ENCODE results near the gene DYNLT1. TPM values are rescaled to one million over a fixed set of nuclear protein-coding genes. Genes with fewer than 3 reads are reported as not detected.

Gene DYNLT1
- polyA plus RNA-seq, 2 of the 4 experiments (the other 2 are of a cell fraction), result 130 to 174 TPM

DNA sequence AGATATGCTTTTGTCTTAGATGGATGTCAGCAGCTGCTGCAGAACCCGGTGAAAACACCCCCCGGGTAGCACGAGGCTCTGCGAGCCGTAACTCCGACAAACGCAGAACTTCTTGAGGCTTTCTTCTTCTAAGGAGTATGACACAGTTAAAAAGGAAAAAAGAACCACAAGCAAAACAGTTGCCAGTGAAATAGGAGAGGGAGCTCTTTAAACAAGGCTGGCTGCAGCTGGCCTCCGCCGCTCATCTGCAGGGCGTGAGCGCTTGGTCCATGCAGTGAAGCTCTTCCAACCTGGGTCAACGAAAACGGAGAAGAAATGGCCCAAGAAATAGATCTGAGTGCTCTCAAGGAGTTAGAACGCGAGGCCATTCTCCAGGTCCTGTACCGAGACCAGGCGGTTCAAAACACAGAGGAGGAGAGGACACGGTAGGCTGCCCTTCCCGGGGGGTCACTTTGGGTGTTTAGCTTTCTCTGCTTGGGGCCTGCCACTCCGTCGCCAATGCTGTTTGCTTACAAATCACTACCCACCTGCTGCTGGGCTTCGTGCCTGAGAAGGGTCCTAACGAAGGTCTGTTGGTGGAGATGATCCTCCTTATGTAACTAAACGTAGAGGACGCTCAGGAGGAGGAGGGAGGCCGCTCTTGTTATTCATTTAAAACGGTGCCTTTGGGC is 18.5 kb upstream of the DYNLT1 start:
- FAIRE-seq (no peak), DNase-seq (ENCODE audit: low read depth in 1 of 2, low spot score in 1 of 2) (no peak), ATAC-seq (no peak)
- Histone ChIP-seq H3K9me3 (no peaks in the 10 kb centered on the region), H3K27ac (no peak overlapping the region), H3K4me2 (no peak overlapping the region), H3K4me1 (no peaks in the 10 kb centered on the region), H3K4me3 (no peak overlapping the region)
- CTCF ChIA-PET, result interaction anchor here (1.2 kb wide), 1 partner anchor 12 kb away, joined by 3 read pairs; no protein-coding TSS in a partner anchor
- TF ChIP-seq, protein P1, sequence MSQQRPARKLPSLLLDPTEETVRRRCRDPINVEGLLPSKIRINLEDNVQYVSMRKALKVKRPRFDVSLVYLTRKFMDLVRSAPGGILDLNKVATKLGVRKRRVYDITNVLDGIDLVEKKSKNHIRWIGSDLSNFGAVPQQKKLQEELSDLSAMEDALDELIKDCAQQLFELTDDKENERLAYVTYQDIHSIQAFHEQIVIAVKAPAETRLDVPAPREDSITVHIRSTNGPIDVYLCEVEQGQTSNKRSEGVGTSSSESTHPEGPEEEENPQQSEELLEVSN (IDR thresholded peaks at IDR 0.05; ENCODE audit: borderline replicate concordance, low read depth), result no peak
- TF ChIP-seq PHF8 (IDR thresholded peaks at IDR 0.05; ENCODE audit: borderline replicate concordance, low read depth), result no peak
- no peak for TF ChIP-seq RAD21 (conservative IDR thresholded peaks at IDR 0.05 in 1 of 2, IDR thresholded peaks at IDR 0.05 in 1 of 2)
- TF ChIP-seq CBX2 (IDR thresholded peaks at IDR 0.05; ENCODE audit: borderline replicate concordance, low read depth), result no peak
- TF ChIP-seq FOXS1 (CRISPR knock-in tag; IDR thresholded peaks at IDR 0.05), result no peak
- no peak for TF ChIP-seq MAFK (IDR thresholded peaks at IDR 0.05; ENCODE audit: partially characterized antibody)
- 79% methylated on average over 27 of the region's 27 CpGs for WGBS (ENCODE audit: missing lambda C conversion rate)
- POLR2A ChIA-PET, result no interaction called here

DNA sequence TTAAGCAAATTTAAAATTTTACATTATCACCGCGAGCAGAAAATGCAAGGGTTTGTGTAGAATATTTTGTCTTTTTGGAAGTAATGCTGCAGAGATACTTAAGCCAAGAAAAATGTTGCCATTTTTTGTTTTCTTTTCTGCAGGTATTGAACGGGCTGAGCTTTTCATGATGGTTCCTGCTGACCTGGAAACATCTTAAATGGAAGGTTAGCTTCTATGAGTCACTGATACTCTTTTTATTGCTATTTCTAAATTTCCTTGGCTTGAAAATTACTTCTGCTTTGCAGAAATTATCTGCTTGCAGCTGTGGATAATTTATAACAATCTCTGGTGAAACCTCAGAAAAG is 18.0 kb upstream of the DYNLT1 start:
- FAIRE-seq, result no peak
- no peak overlapping the region for H3K4me2 ChIP-seq
- TF ChIP-seq HOXB5 (CRISPR knock-in tag; IDR thresholded peaks at IDR 0.05) (no peak), SREBF2 (IDR thresholded peaks at IDR 0.05) (no peak), HOXB13 (CRISPR knock-in tag; IDR thresholded peaks at IDR 0.05; ENCODE audit: low read depth) (no peak), HDAC2 (IDR thresholded peaks at IDR 0.05) (no peak), ZNF302 (CRISPR knock-in tag; IDR thresholded peaks at IDR 0.05) (no peak), FOXS1 (CRISPR knock-in tag; IDR thresholded peaks at IDR 0.05) (no peak), EHMT2 (IDR thresholded peaks at IDR 0.05; ENCODE audit: low read depth) (no peak)
- TF ChIP-seq, protein P2, sequence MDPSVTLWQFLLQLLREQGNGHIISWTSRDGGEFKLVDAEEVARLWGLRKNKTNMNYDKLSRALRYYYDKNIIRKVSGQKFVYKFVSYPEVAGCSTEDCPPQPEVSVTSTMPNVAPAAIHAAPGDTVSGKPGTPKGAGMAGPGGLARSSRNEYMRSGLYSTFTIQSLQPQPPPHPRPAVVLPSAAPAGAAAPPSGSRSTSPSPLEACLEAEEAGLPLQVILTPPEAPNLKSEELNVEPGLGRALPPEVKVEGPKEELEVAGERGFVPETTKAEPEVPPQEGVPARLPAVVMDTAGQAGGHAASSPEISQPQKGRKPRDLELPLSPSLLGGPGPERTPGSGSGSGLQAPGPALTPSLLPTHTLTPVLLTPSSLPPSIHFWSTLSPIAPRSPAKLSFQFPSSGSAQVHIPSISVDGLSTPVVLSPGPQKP (IDR thresholded peaks at IDR 0.05; ENCODE audit: low read depth, low read length), result no peak
- TF ChIP-seq, protein P3, sequence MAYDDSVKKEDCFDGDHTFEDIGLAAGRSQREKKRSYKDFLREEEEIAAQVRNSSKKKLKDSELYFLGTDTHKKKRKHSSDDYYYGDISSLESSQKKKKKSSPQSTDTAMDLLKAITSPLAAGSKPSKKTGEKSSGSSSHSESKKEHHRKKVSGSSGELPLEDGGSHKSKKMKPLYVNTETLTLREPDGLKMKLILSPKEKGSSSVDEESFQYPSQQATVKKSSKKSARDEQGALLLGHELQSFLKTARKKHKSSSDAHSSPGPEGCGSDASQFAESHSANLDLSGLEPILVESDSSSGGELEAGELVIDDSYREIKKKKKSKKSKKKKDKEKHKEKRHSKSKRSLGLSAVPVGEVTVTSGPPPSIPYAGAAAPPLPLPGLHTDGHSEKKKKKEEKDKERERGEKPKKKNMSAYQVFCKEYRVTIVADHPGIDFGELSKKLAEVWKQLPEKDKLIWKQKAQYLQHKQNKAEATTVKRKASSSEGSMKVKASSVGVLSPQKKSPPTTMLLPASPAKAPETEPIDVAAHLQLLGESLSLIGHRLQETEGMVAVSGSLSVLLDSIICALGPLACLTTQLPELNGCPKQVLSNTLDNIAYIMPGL (CRISPR knock-in tag; IDR thresholded peaks at IDR 0.05; ENCODE audit: borderline replicate concordance), result no peak
- DNase-seq (ENCODE audit: low read depth in 1 of 2, low spot score in 1 of 2), result no peak
- no peak overlapping the region for H3K4me3 ChIP-seq
- no peaks in the 10 kb centered on the region for H3K9me3 ChIP-seq
- 61% methylated on average over 3 of the region's 3 CpGs for WGBS (ENCODE audit: missing lambda C conversion rate)
- H3K4me1 ChIP-seq, result peaks cover under 1% of the 10 kb centered on the region; the same call in 2 of the 3 replicates
- CTCF ChIA-PET, result interaction anchor here (1.2 kb wide), 1 partner anchor 12 kb away, joined by 3 read pairs; no protein-coding TSS in a partner anchor
- no peak overlapping the region for H3K27ac ChIP-seq
- ATAC-seq, result no peak
- POLR2A ChIA-PET, result no interaction called here

DNA sequence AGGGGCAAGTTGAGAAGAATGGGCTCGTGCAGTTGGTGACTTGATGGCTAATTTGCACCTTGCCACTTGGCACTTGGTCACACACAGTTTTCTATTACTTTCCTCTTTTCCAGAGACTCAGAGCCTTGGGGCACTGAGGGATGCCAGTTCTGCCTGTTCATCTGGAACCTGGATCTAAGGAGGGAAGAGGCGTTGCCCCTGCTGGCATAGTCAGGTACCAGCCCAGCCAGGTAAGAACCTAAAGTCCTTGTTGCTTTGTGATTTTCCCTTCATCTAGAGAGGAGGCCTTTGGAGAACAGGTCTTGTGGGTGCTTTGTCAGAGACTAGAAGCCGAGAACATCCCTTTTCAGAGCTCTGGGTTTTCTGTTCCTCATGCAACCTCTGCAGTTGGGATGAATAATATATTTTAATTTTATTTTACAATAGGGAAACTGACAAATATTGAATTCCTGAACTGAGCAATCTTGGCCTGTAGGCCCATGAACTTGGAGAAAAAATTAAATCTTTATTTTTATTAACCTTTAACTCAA is 16.7 kb upstream of the DYNLT1 start:
- TF ChIP-seq NFE2L2 (conservative IDR thresholded peaks at IDR 0.05; ENCODE audit: low read length) (no peak), ZC3H11A (IDR thresholded peaks at IDR 0.05) (no peak), EHMT2 (IDR thresholded peaks at IDR 0.05; ENCODE audit: low read depth) (no peak), RARB (CRISPR knock-in tag; IDR thresholded peaks at IDR 0.05) (no peak)
- TF ChIP-seq, protein P4, sequence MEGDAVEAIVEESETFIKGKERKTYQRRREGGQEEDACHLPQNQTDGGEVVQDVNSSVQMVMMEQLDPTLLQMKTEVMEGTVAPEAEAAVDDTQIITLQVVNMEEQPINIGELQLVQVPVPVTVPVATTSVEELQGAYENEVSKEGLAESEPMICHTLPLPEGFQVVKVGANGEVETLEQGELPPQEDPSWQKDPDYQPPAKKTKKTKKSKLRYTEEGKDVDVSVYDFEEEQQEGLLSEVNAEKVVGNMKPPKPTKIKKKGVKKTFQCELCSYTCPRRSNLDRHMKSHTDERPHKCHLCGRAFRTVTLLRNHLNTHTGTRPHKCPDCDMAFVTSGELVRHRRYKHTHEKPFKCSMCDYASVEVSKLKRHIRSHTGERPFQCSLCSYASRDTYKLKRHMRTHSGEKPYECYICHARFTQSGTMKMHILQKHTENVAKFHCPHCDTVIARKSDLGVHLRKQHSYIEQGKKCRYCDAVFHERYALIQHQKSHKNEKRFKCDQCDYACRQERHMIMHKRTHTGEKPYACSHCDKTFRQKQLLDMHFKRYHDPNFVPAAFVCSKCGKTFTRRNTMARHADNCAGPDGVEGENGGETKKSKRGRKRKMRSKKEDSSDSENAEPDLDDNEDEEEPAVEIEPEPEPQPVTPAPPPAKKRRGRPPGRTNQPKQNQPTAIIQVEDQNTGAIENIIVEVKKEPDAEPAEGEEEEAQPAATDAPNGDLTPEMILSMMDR (IDR thresholded peaks at IDR 0.05), result no peak
- TF ChIP-seq, protein P5, sequence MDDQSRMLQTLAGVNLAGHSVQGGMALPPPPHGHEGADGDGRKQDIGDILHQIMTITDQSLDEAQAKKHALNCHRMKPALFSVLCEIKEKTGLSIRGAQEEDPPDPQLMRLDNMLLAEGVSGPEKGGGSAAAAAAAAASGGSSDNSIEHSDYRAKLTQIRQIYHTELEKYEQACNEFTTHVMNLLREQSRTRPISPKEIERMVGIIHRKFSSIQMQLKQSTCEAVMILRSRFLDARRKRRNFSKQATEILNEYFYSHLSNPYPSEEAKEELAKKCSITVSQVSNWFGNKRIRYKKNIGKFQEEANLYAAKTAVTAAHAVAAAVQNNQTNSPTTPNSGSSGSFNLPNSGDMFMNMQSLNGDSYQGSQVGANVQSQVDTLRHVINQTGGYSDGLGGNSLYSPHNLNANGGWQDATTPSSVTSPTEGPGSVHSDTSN (IDR thresholded peaks at IDR 0.05), result no peak
- 0 out of 6 replicates have a peak, but pooled peaks of 1 of the 2 experiments have one; percentile 23 for ATAC-seq
- no peak for DNase-seq (ENCODE audit: low read depth in 1 of 2, low spot score in 1 of 2)
- Histone ChIP-seq H3K4me3 (no peak overlapping the region), H3K9me3 (no peaks in the 10 kb centered on the region), H3K4me2 (no peak overlapping the region), H3K27ac (no peak overlapping the region), H3K4me1 (peaks cover 11% of the 10 kb centered on the region)
- WGBS (ENCODE audit: missing lambda C conversion rate), result 89% methylated on average over 3 of the region's 3 CpGs
- no peak for FAIRE-seq
- ChIA-PET POLR2A (no interaction called here), CTCF (interaction anchor here (0.9 kb wide), 1 partner anchor 30 kb away, joined by 3 read pairs; no protein-coding TSS in a partner anchor)

Data from A549 (cell line).